Natural killer cell (primary cell): ENCODE data around the gene CXorf38. TPM values are rescaled to one million over a fixed set of nuclear protein-coding genes. Genes with fewer than 3 reads are reported as not detected.
"Not testable (repeated sequence)": the region's sequence is repeated elsewhere in the genome, so short reads cannot be mapped to it uniquely, and the experiment has no call there.

ENCODE experiments used
- ATAC-seq, 3 donors: fragments of 150-1000 bp in 2 of 3; fragments of 200-7000 bp in 1 of 3; cut with Tn5 transposase; 1 replicate in 1 of 3; 2 replicates in 2 of 3; pipeline ENCODE4 v1.10.0; 2021; ENCODE audit warnings: mild to moderate bottlenecking in 2 of 3, moderate library complexity in 2 of 3
- DNase-seq, 2 donors: peaks; one replicate each; pipeline versions ENCODE4 v3.0.0 to v3.0.0-alpha.2; 2013 to 2021; ENCODE audit warnings: mixed read lengths in 1 of 2
- H3K27ac ChIP-seq: one replicate; pipeline ENCODE4 v1.5.1; 2013; ENCODE audit warnings: mild to moderate bottlenecking, low read length
- H3K27me3 ChIP-seq: one replicate; pipeline ENCODE4 v1.6.1; 2013; ENCODE audit warnings: low read length; ENCODE audit not compliant: control insufficient read depth, insufficient read depth
- H3K36me3 ChIP-seq: one replicate; pipeline ENCODE4 v1.6.1; 2013; ENCODE audit warnings: low read length; ENCODE audit not compliant: control insufficient read depth, insufficient read depth
- H3K4me1 ChIP-seq: one replicate; pipeline ENCODE4 v1.6.1; 2013; ENCODE audit warnings: low read length; ENCODE audit not compliant: control insufficient read depth, insufficient read depth
- H3K4me3 ChIP-seq: one replicate; pipeline ENCODE4 v1.5.1; 2013; ENCODE audit warnings: low read length
- H3K9me3 ChIP-seq: one replicate; pipeline ENCODE4 v1.6.1; 2013; ENCODE audit warnings: low read length; ENCODE audit not compliant: control insufficient read depth, insufficient read depth
- H3K27ac Mint-ChIP-seq, 2 donors: one replicate each; pipeline ENCODE4 v1.8.0; 2022; ENCODE audit warnings: mild to moderate bottlenecking in 2 of 2, mixed read lengths in 2 of 2, moderate library complexity in 1 of 2
- H3K27me3 Mint-ChIP-seq, 2 donors: one replicate each; pipeline ENCODE4 v1.8.0; 2022; ENCODE audit warnings: low read depth in 2 of 2, mixed read lengths in 2 of 2
- H3K36me3 Mint-ChIP-seq: one replicate; pipeline ENCODE4 v1.8.0; 2022; ENCODE audit warnings: mixed read lengths
- H3K4me1 Mint-ChIP-seq, 2 donors: one replicate each; pipeline ENCODE4 v1.8.0; 2022; ENCODE audit warnings: mixed read lengths in 2 of 2
- H3K4me3 Mint-ChIP-seq: one replicate; pipeline ENCODE4 v1.8.0; 2022; ENCODE audit warnings: mild to moderate bottlenecking, moderate library complexity, mixed read lengths
- H3K9me3 Mint-ChIP-seq, 2 donors: one replicate each; pipeline ENCODE4 v1.8.0; 2022; ENCODE audit warnings: mixed read lengths in 2 of 2
- WGBS: methylation state at CpG from one replicate; pipeline ENCODE4 v1.1.7; 2013; ENCODE audit warnings: missing lambda C conversion rate; ENCODE audit not compliant: insufficient coverage; 5-methylcytosine and 5-hydroxymethylcytosine counted together
- intact Hi-C: fragments of 100-400 bp; cut with micrococcal nuclease; formaldehyde crosslinking; loops from one replicate; pipeline ENCODE4 v1.14.2; 2022
- total RNA-seq, 4 donors: library from RNA; stranded (reverse); fragments of 120-200 nt in 1 of 4; gene quantifications; one replicate each; pipeline versions ENCODE4 v1.2.3 to v1.2.4, GENCODE V29; 2013 to 2022
- TF ChIP-seq, protein P1 (sequence below): fragments of 200-600 bp; IDR thresholded peaks from one replicate; pipeline ENCODE4 v1.8.0; 2022; ENCODE audit warnings: antibody characterized with exemption

The CXorf38 gene
- total RNA-seq, 3 donors from 2014 or later (not counting 1 experiment from before 2014, with no cell fraction given) = 27.5 to 46.1 (median 30.9) TPM

DNA sequence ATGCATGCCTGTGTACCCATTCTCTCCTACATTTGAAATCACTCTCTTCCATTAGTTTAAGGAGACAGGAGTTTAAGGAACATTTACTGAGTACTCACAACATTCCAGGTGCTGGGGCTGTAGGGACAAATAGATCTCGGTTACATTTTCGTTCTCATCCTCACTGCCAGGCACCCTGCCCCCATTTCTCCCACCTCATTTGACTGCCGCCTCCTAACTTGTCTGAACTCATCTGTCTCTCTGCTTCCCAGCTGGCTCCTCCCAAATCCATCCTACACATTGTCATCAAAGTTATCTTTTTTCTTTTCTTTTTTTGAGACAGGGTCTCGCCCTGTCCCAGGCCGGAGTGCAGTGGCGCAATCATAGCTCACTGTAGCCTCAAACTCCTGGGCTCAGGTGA, 43.9 kb downstream of the CXorf38 start:
- H3K27ac ChIP-seq = no peak overlapping the region
- no peaks in the 10 kb centered on the region for H3K9me3 ChIP-seq
- no peak for ATAC-seq
- Mint-ChIP-seq H3K27ac (no peak overlapping the region), H3K36me3 (peaks cover 10% of the 10 kb centered on the region), H3K9me3 (no peaks in the 10 kb centered on the region), H3K27me3 (no peaks in the 10 kb centered on the region), H3K4me1 (peaks cover 5 to 12% of the 10 kb centered on the region in 2 donors), H3K4me3 (no peak overlapping the region)
- no peaks in the 10 kb centered on the region for H3K4me1 ChIP-seq
- no peak for DNase-seq
- intact Hi-C loops = no loop called here
- H3K36me3 ChIP-seq = peaks cover 28% of the 10 kb centered on the region
- TF ChIP-seq, protein P1, sequence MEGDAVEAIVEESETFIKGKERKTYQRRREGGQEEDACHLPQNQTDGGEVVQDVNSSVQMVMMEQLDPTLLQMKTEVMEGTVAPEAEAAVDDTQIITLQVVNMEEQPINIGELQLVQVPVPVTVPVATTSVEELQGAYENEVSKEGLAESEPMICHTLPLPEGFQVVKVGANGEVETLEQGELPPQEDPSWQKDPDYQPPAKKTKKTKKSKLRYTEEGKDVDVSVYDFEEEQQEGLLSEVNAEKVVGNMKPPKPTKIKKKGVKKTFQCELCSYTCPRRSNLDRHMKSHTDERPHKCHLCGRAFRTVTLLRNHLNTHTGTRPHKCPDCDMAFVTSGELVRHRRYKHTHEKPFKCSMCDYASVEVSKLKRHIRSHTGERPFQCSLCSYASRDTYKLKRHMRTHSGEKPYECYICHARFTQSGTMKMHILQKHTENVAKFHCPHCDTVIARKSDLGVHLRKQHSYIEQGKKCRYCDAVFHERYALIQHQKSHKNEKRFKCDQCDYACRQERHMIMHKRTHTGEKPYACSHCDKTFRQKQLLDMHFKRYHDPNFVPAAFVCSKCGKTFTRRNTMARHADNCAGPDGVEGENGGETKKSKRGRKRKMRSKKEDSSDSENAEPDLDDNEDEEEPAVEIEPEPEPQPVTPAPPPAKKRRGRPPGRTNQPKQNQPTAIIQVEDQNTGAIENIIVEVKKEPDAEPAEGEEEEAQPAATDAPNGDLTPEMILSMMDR = no peak
- no peak overlapping the region for H3K4me3 ChIP-seq
- H3K27me3 ChIP-seq = no peaks in the 10 kb centered on the region
- WGBS = 95% methylated on average over 6 of the region's 6 CpGs

DNA sequence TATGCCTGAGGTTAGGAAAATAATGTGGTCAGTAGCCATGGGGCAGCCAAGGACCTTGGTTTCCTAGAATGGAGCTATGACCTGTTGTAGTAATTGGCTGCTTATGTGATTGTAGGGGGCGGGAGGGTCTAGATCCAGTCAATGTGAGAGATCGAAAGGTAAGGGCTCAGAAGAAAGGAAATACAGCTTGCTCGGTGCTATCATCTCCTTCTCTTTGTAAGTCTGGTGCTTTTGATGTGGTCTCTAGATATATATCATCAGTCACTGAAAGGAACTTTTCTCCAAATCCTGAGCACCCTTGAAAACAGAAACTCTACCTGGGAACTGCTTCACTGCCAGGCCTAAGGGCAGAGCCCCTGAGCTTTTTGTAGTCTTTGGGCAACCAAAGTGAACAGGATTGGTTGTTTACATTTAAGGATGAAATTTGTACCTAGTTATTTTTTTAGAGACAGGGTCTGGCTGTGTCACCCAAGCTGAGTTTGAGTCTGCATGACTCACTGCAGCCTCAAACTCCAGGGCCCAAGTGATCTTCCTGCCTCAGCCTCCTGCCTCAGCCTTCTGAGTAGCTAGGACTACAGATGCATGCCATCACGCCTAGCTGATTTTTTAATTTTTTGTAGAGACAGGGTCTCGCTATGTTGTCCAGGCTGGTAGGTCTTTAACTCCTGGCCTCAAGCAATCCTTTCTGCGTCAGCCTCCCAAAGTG, 57.6 kb downstream of the CXorf38 start:
- H3K4me3 Mint-ChIP-seq, H3K27ac ChIP-seq, H3K27ac Mint-ChIP-seq, ATAC-seq, intact Hi-C loops, H3K9me3 ChIP-seq, H3K36me3 Mint-ChIP-seq, H3K27me3 Mint-ChIP-seq, H3K9me3 Mint-ChIP-seq, H3K27me3 ChIP-seq, H3K4me1 ChIP-seq, H3K4me3 ChIP-seq: not testable (repeated sequence)
- peak in 1 of 2 donors; percentile 63 for DNase-seq
- peaks cover 12% of the 10 kb centered on the region for H3K36me3 ChIP-seq
- H3K4me1 Mint-ChIP-seq = peaks cover 6 to 13% of the 10 kb centered on the region in 2 donors
- WGBS = 76% methylated on average over 6 of the region's 6 CpGs

DNA sequence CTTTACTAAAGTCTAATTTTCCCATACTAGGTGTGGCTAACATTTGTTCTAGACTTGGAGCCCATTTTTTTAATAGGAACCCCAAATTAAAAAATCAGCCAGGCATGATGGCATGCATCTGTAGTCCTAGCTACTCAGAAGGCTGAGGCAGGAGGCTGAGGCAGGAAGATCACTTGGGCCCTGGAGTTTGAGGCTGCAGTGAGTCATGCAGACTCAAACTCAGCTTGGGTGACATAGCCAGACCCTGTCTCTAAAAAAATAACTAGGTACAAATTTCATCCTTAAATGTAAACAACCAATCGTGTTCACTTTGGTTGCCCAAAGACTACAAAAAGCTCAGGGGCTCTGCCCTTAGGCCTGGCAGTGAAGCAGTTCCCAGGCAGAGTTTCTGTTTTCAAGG, 59.7 kb downstream of the CXorf38 start:
- DNase-seq, H3K9me3 Mint-ChIP-seq, intact Hi-C loops, H3K27ac ChIP-seq, H3K4me1 ChIP-seq, H3K4me3 ChIP-seq, H3K4me3 Mint-ChIP-seq, H3K36me3 Mint-ChIP-seq, H3K9me3 ChIP-seq, ATAC-seq, H3K27me3 Mint-ChIP-seq, H3K27me3 ChIP-seq, H3K36me3 ChIP-seq, H3K27ac Mint-ChIP-seq: not testable (repeated sequence)
- H3K4me1 Mint-ChIP-seq = peaks cover 10 to 27% of the 10 kb centered on the region in 2 donors
- WGBS = no CpG with 5 or more reads among the region's 1 CpG

DNA sequence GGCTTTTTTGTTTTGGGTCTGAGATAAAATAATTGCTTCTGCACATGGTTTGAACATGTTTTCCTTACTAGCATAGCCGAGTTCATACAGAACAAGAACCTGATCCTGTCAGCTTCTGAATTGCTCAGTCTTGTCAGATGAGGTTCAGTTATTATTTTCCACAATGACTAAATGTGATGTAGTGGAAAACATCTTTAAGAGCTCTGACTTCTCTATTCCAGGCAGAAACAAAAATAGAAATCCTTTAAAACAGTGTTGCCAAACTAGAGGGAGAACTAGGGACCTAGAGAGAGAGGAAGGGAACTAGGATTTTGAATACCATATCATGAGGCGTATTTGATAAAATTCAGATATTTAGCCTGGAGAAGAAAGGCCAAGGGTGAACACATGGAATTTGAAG, 64.5 kb downstream of the CXorf38 start:
- Mint-ChIP-seq H3K9me3 (no peaks in the 10 kb centered on the region), H3K4me3 (peak overlapping the region; percentile 54), H3K27me3 (peaks cover 0 to 6% of the 10 kb centered on the region in 2 donors)

DNA sequence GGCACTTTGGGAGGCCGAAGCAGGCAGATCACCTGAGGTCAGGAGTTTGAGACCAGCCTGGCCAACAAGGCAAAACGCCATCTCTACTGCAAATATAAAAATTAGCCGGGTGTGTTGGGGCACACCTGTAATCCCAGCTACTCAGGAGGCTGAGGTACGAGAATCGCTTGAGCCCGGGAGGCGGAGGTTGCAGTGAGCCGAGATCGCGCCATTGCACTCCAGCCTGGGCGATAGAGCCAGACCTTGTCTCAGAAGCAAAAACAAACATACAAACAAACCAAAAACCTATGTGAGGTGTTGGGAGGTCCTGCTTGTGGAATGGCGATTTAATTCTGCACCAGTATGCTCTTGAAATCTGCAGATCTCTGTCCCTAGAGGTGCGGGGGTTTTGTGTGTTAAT, 65.2 kb downstream of the CXorf38 start:
- Mint-ChIP-seq H3K4me1 (peaks cover 17 to 37% of the 10 kb centered on the region in 2 donors), H3K4me3 (peak overlapping the region; percentile 80)
- H3K36me3 ChIP-seq, H3K9me3 ChIP-seq, intact Hi-C loops, DNase-seq, H3K27me3 ChIP-seq, H3K27ac Mint-ChIP-seq, ATAC-seq, H3K36me3 Mint-ChIP-seq, H3K27ac ChIP-seq, H3K4me3 ChIP-seq, H3K9me3 Mint-ChIP-seq, H3K27me3 Mint-ChIP-seq: not testable (repeated sequence)
- WGBS = 95% methylated on average over 8 of the region's 13 CpGs
- H3K4me1 ChIP-seq = peaks cover 20% of the 10 kb centered on the region

More for the DNA sequence above, 64.5 kb downstream of the CXorf38 start:
- Mint-ChIP-seq H3K27ac (peak overlapping the region in 1 of 2 donors; percentile 32), H3K36me3 (no peaks in the 10 kb centered on the region), H3K4me1 (peaks cover 17 to 37% of the 10 kb centered on the region in 2 donors)
- DNase-seq (no peak), ATAC-seq (no peak)
- H3K4me1 ChIP-seq = peaks cover 17% of the 10 kb centered on the region
- WGBS = 100% methylated on average over 1 of the region's 2 CpGs
- intact Hi-C loops = no loop called here
- no peaks in the 10 kb centered on the region for H3K9me3 ChIP-seq
- no peaks in the 10 kb centered on the region for H3K27me3 ChIP-seq
- H3K4me3 ChIP-seq = no peak overlapping the region
- H3K27ac ChIP-seq = no peak overlapping the region
- no peaks in the 10 kb centered on the region for H3K36me3 ChIP-seq
- TF ChIP-seq, protein P1 = no peak
